Effector memory CD4-positive, alpha-beta T cell (primary cell): ENCODE data around the gene MFRP.

Source experiments
- DNase-seq, 3 donors: peaks; one replicate each; pipeline ENCODE4 v3.0.0-alpha.2; 2020
- H3K27ac ChIP-seq: 2 replicates; pipeline ENCODE4 v1.7.0; 2013; ENCODE audit warnings: mild to moderate bottlenecking, low read length, moderate library complexity; ENCODE audit not compliant: insufficient read depth, poor library complexity, severe bottlenecking
- H3K27me3 ChIP-seq: replicated peaks from 2 replicates; pipeline ENCODE4 v1.7.0; 2013; ENCODE audit warnings: mild to moderate bottlenecking, low read length; ENCODE audit not compliant: insufficient read depth, control insufficient read depth, poor library complexity, severe bottlenecking
- H3K36me3 ChIP-seq: 2 replicates; pipeline ENCODE4 v1.7.0; 2013; ENCODE audit warnings: mild to moderate bottlenecking, low read length, moderate library complexity; ENCODE audit not compliant: control insufficient read depth, insufficient read depth
- H3K4me1 ChIP-seq: 2 replicates; pipeline ENCODE4 v1.7.0; 2013; ENCODE audit warnings: low read length, mild to moderate bottlenecking; ENCODE audit not compliant: control insufficient read depth, insufficient read depth, poor library complexity, severe bottlenecking
- H3K4me3 ChIP-seq: 2 replicates; pipeline ENCODE4 v1.7.0; 2013; ENCODE audit warnings: low read length, low read depth, mild to moderate bottlenecking; ENCODE audit not compliant: insufficient read depth, poor library complexity, severe bottlenecking
- H3K9me3 ChIP-seq: 2 replicates; pipeline ENCODE4 v1.7.0; 2013; ENCODE audit warnings: mild to moderate bottlenecking, low read length, moderate library complexity; ENCODE audit not compliant: control insufficient read depth

MFRP gene

DNA sequence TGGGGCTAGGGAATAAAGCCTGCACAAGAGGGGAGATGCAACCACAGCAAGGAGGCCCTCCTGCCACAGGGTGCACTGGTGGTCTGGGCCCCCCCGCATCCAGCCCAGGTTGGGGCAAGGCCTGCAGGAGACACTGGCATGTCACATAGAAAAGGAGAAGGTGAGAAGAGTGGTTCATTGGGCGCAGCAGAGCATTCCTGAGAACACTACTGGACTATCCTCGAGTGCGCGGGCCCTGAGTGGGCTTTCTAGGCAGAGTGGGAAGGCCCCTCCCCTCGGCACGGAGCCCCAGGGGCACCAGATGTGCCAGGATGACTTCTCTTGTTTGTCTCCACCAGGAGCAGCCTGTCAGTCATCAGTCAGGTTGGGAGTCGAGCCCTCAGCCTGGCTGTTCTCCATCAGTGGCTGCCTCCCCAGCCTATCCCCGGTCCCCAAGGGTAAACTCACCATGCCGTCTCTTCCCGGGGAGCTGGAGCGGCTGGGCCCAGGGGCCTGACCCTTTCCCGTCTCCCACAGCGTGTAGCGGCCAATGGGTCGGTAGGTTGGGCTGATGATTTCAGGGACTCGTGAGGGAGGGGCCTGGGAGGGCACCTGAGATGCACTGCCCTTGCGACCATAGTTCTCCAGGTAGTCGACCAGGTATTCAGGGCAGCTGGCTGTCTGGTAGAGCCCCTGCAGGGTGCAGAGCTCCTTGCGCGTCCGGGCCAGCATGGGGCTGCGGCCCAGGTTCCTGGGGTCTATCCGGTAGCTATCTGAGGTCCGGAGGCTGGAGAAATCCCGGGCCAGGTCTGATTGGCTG, 26.0 kb upstream of the MFRP start:
- Histone ChIP-seq H3K9me3 (no peaks in the 10 kb centered on the region), H3K27me3 (peaks cover 8% of the 10 kb centered on the region), H3K36me3 (no peaks in the 10 kb centered on the region), H3K27ac (no peak overlapping the region), H3K4me3 (no peak overlapping the region), H3K4me1 (peaks cover 5% of the 10 kb centered on the region)
- no peak for DNase-seq

DNA sequence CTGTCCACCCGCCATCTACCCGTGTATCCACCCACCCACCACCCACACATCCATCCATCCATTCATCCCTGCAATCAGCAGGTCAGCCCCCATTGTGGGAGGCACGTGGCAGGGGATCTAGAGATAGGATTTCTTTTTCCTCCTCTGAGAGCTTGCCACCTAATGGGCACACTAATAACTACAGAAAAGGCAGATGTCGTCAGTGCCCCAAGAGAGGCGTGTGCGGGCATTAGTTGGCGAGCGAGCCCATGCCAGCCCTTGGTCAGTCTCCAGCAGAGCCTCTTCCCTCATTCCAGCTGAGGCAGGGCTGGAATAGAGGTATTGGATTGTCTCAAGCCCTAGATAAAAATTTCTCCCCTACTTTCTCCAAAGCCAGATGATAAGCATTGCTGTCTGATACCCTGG, 25.3 kb upstream of the MFRP start:
- no peak for DNase-seq
- no peaks in the 10 kb centered on the region for H3K9me3 ChIP-seq
- H3K4me1 ChIP-seq: peaks cover 5% of the 10 kb centered on the region
- H3K4me3 ChIP-seq: no peak overlapping the region
- H3K27me3 ChIP-seq: peaks cover 11% of the 10 kb centered on the region
- H3K36me3 ChIP-seq: no peaks in the 10 kb centered on the region
- no peak overlapping the region for H3K27ac ChIP-seq

DNA sequence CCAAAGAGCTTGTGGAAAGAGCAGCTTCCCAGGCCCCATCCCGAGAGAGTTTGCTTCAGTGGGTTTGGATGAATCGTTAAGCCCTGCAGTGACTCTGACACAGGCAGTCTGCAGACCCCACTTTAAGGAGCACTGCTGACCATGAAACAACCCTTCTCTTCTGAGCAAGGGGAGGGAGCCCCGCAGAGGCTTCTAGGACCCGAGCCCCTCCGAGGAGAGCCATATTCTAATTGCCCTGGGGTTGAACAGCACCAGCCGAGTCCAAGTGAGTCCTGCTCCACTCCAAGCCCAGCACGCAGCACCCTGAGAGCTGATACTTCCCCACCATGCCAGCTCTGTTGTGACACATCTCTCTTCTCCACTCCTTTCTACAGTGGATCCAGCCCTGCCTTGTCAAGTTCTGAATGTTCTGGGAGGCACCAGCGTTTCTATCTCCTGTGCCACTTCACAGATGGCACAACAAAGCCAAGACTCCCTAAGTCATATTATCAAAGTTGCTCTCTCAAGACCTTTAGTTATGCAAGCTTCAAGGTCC, 24.6 kb upstream of the MFRP start:
- H3K27me3 ChIP-seq: peaks cover 18% of the 10 kb centered on the region
- DNase-seq: no peak
- no peaks in the 10 kb centered on the region for H3K9me3 ChIP-seq
- no peak overlapping the region for H3K27ac ChIP-seq
- H3K4me3 ChIP-seq: no peak overlapping the region
- no peaks in the 10 kb centered on the region for H3K36me3 ChIP-seq
- peaks cover 5% of the 10 kb centered on the region for H3K4me1 ChIP-seq

DNA sequence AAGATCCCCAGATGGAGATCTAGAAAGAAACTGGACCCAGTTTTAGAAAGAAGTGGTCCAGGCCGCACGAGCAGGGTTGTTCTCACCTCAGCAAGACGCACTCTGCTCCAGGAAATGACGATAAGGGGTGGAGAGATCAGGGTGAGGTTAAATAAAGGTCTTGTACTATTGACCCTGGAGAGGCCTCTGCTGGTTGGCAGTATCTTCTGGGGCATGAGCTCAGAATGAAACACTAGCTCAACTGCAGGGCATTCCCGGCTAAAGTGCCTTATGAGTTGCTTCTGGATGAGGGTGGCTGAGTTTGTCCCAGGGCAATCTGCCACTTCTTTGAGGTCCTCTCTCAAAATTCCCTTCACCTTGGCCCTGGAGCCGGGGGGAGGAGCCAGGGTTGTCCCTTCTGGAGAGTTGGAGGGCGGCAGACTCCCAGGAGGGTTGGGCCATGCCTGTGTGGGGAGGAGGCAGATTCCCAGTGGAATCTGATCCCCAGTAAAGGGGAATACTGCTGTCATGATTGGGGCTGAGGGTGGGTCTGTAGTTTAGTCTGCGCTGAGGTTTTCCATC, 24.1 kb upstream of the MFRP start:
- no peak overlapping the region for H3K4me3 ChIP-seq
- H3K36me3 ChIP-seq: no peaks in the 10 kb centered on the region
- H3K9me3 ChIP-seq: no peaks in the 10 kb centered on the region
- peaks cover 20% of the 10 kb centered on the region for H3K27me3 ChIP-seq
- no peak overlapping the region for H3K27ac ChIP-seq
- peaks cover 5% of the 10 kb centered on the region for H3K4me1 ChIP-seq
- peak in 1 of 3 donors; percentile 24 for DNase-seq

DNA sequence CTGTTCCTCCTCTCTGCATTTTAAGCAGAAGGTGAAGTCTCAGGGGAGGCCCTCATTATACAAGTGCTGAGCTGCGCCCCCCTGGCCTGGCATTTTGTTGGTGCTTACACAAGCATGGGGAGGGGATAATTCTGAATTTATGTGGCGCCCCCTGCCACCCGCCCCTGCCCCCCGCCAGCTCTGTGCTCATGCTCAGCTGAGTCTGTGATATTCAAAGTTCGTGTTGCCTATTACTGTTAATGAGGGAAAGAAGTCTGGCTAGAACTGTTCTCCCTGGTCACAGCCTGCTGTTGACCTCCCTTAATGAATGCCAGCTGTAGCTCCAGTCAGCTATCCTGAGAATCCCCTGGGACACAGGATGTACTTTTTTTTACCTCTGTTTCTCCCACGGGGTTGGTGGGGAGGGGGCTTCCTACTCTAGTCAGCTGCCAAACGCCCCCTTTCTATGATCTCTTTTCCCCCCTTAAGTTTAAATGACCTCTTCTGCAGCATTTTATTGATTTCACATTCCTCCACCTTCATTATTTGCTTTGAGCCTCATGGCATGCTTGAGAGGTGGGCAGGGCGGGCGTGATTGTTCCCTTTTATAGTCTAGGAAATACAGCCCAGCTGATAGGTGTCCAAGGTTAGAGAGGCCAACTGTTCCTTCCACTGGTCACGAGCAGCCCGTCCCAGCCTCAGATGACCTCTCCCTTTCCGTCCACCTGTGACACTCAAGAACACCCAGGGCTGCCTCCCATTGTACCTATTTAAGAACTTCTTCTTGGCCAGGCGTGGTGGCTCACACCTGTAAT, 22.8 kb upstream of the MFRP start:
- Histone ChIP-seq H3K27ac (no peak overlapping the region), H3K27me3 (peaks cover 32% of the 10 kb centered on the region), H3K4me1 (peaks cover 9% of the 10 kb centered on the region), H3K36me3 (no peaks in the 10 kb centered on the region), H3K4me3 (no peak overlapping the region), H3K9me3 (no peaks in the 10 kb centered on the region)
- no peak for DNase-seq

DNA sequence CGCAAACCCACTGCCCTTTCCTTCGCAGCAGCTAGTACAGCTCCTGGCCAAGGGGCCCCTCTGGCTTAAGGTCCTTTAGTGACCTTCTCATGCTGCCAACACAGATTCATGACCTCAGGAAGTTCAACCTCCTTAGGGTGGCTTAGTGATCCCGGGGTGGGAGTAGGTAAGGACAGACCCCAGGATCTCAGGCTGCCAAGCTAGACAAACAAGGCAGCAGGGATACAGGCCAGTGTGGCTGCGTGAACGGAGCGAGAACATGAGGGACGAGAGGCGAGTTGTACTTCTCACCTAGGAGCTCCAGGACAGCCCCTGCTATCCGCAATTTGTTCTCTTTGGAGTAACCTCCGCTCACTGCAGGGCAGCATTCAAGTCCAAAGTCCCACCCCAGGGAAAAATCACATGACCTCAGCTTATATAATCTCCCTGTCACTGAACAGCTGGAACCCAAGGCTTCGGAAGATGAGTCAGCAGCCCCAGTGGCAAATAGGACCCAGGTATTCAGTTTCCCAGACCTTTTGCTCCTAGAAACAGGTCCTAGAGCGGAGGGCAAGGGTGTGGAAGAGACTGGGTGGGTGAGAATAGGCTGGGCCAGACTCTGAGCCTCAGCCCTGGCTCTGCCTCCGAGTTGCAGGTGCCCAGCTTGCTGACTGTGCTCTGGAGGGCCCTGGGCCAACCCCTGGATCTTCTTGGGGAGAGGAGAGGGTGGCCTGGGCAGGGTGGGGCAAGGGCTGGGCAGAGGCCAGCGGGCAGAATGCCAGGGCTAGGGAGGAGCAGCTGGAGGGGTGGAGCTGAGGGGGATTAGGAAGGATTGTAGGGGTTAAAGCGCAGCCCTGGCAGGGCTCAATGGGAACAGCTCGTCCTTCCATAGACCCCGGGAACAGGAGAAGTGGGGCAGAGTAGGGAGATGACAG, 21.9 kb upstream of the MFRP start:
- no peak for DNase-seq
- no peaks in the 10 kb centered on the region for H3K9me3 ChIP-seq

DNA sequence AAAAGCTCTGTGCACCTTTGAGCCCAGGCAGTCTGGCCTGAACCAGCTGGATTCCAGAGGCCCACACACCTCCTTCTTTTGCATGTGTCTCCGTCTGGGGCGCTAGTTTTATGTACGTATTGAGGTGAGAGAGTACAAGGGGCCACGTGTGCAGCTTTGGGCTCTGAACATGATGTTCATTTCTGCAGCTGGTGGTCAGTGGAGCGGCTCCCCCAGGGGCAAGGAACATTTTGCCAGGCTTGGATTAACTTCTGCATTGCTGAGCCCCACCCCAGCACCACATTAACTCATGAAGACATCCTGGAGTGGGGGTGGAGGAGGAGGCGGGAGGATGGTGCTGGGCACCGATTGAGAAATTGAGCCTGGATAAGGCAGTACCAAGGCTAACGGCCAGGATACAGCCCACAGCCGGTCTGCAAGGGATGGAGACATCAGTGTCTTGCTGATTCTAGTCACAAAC, 21.2 kb upstream of the MFRP start:
- Histone ChIP-seq H3K36me3 (no peaks in the 10 kb centered on the region), H3K4me1 (peaks cover 14% of the 10 kb centered on the region), H3K27ac (no peak overlapping the region), H3K9me3 (no peaks in the 10 kb centered on the region), H3K27me3 (peaks cover 43% of the 10 kb centered on the region), H3K4me3 (no peak overlapping the region)
- no peak for DNase-seq

More for the DNA sequence above, 21.9 kb upstream of the MFRP start:
- Histone ChIP-seq H3K4me3 (no peak overlapping the region), H3K27me3 (peaks cover 39% of the 10 kb centered on the region), H3K4me1 (peaks cover 12% of the 10 kb centered on the region), H3K27ac (no peak overlapping the region), H3K36me3 (no peaks in the 10 kb centered on the region)

DNA sequence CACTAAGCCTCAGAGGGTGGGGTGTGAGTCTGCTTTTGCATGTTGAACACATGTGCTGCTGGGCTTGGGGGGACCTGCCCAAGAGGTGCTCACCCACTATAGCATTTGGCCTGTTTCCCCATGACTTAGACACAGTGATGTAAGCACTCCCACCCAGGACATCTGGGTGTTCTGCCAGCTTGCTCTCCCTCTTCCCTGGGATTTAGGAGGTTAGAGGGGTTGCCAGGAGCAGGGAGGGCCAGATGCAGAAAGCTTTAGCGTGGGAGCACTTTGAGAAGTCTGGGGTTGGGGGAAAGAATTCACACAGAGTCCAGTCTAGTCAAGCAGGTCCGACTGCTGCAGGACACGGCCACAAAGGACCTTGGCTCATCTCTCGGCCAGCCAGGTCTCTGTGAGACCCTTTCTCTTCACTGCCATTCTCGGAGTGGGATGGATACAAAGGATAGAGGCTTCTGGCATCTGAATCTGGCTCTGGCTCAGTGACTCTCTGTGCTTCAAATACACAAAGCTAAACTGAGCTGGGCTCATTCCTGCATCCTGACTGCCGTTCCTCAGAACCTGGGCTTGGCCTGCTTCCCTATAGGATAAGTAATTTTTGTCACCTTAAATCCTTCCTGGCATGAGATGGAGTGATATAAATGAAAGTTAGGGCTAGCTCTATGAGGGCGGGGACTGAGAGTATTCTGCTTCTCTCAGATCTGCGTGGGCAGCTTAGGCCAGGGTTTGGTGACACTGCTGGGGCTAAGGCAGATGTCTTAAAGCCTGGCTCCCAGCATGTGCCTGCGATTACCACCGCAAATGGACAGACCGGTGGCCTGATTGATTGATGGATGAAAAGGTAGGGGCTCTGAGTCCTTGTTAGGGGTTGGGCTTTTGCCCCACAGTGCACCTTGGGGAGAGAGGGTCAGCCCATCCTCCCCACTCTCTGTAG, 20.4 kb upstream of the MFRP start:
- Histone ChIP-seq H3K4me1 (peaks cover 14% of the 10 kb centered on the region), H3K9me3 (no peaks in the 10 kb centered on the region), H3K27me3 (peaks cover 45% of the 10 kb centered on the region), H3K36me3 (no peaks in the 10 kb centered on the region), H3K4me3 (no peak overlapping the region), H3K27ac (no peak overlapping the region)
- DNase-seq: no peak
